ENCODE measurements around the gene POLR3H.

POLR3H gene

DNA sequence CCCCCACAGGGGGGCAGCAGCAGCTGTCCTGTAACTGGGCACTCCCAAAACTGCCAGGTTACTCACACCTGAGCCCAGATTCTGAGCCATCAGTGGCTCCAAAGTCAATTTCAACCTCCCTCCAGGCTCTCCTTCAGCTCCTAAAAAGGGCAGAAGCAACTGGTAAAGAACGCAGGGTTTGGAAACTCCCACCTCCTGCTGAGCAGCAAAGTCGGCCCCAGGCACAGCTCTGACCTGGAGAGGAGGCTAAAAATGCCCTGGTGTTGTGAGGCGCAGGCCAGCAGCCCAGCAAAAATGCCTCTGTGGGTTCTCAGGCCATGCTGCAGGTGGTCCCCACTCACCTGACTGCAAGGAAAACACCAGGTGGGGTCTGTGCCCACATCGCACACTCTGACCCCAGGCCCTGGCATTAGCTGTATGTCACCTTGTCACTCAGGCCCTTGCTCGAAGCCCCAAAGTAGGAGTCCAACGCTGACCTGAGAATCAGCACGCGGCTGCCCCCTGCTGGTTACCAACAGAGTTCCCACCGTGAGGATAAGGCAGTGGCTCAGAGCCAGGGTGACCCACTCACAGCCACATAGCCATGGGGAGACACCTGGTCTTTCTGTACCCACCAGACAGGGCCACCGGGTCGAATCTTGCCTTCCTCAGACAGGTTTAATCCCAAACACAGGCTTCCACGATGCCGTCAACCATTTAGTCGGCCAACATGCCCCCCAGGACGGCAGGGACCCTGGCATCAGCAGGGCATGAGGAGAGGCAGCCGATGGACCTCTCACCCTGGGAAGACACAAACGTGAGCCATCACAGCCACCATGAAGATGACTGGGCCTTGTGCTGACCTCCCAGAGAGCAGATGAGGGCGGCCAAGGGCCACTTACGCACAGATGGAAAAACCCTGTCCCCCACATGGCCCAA lies 11.1 kb downstream of the POLR3H start:
- TF ChIP-seq GATA2 (IDR thresholded peaks at IDR 0.05; ENCODE audit: low read depth, low read length) = no peak
- no peak for TF ChIP-seq GATA3 (IDR thresholded peaks at IDR 0.05; ENCODE audit: low read depth, low read length)

DNA sequence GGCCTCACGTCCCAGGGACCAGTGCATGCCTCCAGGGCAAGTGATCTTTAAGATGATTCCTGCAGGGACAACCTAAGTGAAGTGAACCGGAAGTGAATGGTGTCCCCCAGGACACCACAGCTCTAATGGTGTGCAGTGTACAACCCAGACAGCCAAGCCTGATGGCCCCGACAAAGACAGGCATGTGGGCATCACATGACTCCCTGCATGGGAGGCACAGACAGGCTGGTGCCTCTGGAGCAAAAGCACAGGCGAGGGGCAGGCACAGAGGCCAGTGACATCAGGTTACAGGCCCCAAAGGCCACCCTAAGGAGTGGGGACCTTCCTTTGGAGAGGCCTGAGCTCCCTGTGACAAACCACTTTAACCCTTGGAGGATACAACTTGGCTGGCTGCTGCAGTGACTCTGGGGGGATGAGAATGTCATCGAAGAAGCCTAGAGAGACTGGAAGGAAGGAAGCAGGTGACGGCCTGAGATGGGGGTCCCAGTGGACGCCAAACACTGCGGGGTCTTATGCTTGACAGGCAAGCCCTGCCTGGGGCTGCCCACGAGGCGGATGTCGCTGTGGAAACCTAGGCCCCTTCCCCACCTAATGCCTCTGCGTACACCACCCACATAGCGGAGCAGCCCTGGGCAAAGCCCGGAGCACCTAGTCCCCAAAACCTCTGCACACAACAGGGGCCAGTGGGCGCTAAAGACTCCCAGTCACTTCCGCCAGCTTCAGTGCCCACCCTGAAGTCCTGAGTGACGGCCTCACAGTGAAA lies 12.4 kb downstream of the POLR3H start:
- TF ChIP-seq GATA3 (IDR thresholded peaks at IDR 0.05; ENCODE audit: low read depth, low read length) (no peak), GATA2 (IDR thresholded peaks at IDR 0.05; ENCODE audit: low read depth, low read length) (no peak)

DNA sequence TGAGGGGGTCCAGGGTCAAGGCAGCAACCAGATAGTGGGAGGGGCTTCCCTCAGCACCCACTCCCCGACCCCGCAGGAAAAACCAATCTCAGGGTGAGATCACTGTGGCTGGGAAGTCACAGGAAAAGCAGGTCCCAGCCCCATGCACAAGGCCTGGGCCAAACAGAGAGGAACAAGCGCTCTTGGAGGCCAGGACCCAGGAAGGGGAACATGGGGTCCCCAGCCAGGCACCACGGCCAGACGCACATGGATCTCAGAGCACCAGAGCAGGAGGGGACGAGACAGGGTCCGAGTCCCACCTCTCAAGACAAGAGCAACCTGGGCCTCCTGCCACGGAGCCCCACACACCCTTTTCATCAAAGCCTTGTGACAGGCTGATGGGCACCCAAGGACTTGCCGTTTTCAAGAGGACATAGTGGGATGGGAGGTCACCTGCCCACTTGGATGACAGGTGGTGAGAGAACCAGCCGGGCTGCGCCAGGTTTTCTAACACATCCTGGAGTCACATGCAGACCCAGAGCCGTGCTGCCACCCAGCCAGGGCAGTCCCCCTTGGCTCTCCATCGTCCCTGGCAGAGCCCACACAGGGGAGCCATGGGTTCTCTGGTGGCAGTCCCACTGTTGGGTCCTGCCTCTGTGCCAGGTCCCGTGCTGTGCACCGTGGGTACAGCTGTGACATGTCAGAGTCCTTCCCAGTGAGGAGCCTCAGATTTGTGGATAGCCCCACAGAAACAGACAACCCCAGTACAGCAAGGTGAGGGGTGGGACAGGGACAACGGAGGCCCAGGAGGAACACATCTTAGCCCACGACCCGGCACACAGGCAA lies 13.2 kb downstream of the POLR3H start:
- TF ChIP-seq GATA2 (IDR thresholded peaks at IDR 0.05; ENCODE audit: low read depth, low read length) (no peak), GATA3 (IDR thresholded peaks at IDR 0.05; ENCODE audit: low read depth, low read length) (no peak)

DNA sequence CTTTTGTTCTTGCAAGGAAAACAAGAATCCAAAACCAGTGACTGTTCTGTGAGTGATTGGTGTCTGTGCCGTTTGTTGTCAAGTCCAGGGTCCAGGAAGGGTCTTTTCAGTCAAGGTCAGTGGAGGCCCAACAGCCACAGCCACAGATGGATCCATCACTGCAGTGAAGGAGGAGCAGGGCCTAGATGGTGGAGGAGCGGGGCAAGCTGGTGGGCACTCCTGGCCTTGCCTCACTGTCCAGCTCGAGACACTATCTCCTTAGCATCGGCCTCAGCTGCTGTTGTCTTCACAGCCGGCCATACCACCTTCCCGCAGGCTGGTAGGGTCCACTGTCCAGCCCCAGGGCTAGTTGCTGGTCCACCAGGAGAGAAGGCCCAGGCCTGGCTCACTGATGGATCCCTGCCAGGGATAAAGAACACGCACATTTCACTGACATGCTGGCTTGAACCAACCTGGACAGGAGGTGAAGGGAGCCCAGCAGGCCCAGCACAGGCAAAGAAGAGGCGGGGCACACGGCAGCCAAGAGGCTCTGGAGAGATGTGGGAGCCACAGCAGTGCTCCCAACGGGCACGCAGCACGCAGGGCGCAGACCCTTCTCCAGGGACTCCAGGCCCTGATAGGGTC lies 15.2 kb downstream of the POLR3H start:
- TF ChIP-seq GATA3 (IDR thresholded peaks at IDR 0.05; ENCODE audit: low read depth, low read length) = no peak
- no peak for TF ChIP-seq GATA2 (IDR thresholded peaks at IDR 0.05; ENCODE audit: low read depth, low read length)

DNA sequence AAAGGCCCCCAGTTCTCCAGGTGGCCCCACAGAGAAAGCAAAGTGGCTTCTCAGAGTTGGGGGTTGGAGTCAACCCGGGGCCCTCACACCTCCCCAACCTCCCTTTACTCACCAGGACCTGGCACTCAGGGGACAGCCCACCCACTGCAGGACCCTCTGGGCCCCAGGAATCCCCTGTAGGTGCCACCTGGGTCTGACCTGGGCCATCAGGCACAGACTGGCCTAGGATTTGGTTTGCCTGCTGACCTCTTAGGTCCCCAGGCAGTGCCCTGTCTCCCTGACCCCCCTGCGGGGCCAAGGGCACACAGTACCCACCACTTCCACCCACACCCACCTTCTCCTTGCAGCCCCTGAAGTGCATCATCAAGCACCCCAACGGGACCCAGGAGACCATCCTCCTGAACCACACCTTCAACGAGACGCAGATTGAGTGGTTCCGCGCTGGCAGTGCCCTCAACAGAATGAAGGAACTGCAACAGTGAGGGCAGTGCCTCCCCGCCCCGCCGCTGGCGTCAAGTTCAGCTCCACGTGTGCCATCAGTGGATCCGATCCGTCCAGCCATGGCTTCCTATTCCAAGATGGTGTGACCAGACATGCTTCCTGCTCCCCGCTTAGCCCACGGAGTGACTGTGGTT lies 16.0 kb downstream of the POLR3H start:
- TF ChIP-seq GATA3 (IDR thresholded peaks at IDR 0.05; ENCODE audit: low read depth, low read length) (no peak), GATA2 (IDR thresholded peaks at IDR 0.05; ENCODE audit: low read depth, low read length) (no peak)

DNA sequence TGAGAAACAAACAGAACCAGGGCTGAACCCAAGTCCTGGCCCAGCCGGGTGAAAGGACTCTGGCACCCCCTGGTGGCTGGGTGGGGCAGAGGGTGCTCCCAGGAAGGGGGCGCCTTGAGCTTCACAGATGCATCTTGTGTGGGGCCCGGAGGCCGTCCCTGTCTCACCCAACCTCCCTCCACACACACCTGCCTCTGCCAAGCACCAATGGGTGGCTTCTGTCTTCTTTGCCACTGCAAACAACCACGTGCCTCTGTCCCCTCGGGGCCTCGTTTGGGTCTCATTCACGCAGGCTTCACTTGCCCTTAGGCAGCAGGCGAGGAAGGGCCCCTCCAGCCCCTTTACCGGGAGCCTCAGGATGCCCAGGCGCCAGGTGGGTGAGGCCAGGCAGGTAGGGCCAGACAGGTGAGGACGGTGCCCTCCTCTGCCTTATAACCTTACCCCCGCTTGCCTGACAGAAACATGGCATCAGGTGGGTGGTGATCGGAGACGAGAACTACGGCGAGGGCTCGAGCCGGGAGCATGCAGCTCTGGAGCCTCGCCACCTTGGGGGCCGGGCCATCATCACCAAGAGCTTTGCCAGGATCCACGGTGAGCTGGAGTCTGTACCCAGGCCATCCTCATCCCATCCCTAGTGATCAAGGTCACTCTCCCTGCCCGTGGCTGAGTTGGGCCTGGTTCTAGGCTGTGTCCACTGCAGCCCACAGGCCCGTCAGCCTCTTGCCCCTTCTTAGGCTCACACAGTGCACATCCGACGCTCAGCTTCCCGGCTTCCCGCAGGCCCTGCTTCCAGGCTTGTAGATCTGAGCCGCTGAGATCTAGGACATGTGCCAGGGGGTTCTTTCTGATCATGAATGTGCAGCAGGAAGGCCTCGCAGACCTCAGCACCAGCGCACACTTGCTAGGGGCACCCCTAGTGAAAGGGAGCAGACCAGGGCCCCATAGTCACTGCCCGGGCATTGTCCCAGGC lies 17.2 kb downstream of the POLR3H start:
- no peak for TF ChIP-seq GATA3 (IDR thresholded peaks at IDR 0.05; ENCODE audit: low read depth, low read length)

DNA sequence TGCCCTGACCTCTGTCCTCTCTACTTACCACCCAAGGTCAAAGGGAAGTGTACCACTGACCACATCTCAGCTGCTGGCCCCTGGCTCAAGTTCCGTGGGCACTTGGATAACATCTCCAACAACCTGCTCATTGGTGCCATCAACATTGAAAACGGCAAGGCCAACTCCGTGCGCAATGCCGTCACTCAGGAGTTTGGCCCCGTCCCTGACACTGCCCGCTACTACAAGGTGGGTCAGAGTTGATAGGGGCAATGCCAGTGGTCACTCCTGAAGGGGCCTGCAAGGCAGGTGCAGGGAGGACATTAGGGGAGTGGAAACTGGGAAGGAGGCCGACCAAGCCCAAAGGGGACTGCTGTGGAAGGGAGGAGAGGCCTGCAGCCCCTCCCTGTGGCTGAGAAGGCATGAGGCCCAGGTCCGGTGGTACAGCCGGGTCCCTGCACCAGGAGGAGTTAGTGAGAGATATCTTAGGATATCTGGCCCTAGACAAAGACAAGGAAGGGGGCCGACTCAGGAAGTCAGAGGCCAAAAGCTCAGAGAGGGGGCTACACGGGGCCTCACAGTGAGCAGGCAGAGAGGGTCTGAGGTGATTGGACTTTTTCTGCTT lies 17.9 kb downstream of the POLR3H start:
- TF ChIP-seq GATA3 (IDR thresholded peaks at IDR 0.05; ENCODE audit: low read depth, low read length) (no peak), GATA2 (IDR thresholded peaks at IDR 0.05; ENCODE audit: low read depth, low read length) (no peak)

DNA sequence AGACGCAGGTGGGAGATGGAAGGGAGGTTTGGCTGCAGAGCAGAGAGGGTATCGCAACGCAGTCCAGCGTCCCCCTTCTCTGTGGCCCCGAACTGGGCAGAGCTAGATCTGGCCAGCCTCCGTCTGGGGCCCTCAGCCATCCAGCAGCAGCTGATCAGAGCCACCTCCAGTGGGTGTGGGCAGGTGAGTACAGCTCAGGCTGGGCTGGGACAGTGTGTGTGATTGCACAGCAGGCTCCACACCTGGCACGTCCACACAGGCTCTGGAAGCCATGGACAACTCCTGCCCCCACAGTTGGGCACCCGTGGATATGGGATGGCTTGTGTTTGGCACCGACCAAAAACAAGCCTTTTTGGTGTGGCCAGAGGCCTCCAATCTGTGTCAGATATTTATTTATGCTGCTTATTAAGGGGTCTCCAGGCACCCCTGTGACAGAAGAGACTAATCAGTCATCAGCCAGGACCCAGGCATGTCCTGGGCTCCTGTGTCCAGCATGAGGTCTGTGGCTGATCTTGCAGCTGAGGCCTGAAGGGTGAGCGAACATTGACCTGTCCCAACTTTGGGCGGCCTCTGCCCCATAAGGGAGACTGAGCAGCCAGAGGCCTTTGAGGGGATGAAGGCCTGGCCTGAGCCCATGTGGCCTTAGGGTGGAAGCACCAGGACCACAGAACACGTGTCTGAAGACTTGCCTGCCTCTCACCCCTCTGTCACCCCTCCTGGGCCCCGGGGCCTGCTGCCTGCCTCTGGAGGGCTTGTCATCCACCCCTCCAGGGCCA lies 18.6 kb downstream of the POLR3H start:
- TF ChIP-seq GATA3 (IDR thresholded peaks at IDR 0.05; ENCODE audit: low read depth, low read length) = no peak
- no peak for TF ChIP-seq GATA2 (IDR thresholded peaks at IDR 0.05; ENCODE audit: low read depth, low read length)

DNA sequence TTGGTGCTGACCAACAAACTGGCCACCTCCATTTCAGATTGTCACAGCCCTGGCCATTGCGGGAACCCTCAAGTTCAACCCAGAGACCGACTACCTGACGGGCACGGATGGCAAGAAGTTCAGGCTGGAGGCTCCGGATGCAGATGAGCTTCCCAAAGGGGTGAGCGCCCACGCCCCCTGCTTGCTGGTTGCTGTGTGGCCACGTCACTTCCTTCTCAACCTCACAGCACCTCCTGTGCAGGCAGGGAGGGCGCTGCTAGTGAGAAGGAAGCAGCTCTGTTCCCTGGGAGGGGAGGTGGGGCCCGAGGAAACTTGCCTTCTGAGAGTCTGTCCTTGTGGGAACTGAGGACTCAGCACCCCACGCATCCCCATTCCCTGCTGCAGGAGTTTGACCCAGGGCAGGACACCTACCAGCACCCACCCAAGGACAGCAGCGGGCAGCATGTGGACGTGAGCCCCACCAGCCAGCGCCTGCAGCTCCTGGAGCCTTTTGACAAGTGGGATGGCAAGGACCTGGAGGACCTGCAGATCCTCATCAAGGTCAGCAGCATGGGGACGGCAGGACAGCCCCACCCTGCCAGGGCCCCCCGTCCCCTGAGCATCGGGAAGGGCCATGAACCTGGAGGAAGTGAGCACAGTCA lies 19.3 kb downstream of the POLR3H start:
- TF ChIP-seq GATA2 (IDR thresholded peaks at IDR 0.05; ENCODE audit: low read depth, low read length) = no peak
- no peak for TF ChIP-seq GATA3 (IDR thresholded peaks at IDR 0.05; ENCODE audit: low read depth, low read length)

DNA sequence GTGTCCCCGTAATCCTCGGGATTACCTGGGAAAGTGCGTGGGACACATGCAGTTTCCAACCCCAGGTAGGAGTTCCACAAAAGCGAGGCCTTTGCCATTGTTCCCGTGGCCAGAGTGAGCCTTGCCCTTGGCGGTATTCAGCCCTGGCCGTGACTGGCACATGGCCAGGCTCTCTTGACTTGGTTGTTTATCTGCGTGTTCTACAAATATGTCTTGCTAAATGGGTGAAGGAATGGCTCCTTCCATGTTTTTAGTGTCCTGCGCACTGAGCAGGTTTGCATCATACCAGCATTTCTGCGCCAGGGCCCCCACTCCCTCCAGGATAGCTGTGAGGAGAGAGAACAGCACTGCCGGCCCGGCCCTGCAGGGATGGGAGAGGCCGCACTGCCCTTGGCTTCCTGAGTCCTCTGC lies 20.0 kb downstream of the POLR3H start:
- no peak for TF ChIP-seq GATA2 (IDR thresholded peaks at IDR 0.05; ENCODE audit: low read depth, low read length)
- no peak for TF ChIP-seq GATA3 (IDR thresholded peaks at IDR 0.05; ENCODE audit: low read depth, low read length)

Measured in SH-SY5Y (cell line).